Stimulated activated CD4-positive, alpha-beta T cell treated with anti-CD3 and anti-CD28 coated beads, Interleukin-4, amount 100 ng/mL, for 1 hour (primary cell): ENCODE measurements around the gene OXLD1.
A peak's percentile ranks its signal among the peaks of the same experiment; 100 is the strongest.

Experiments used
- DNase-seq: peaks from one replicate; pipeline ENCODE4 v3.0.0-alpha.2; 2020

OXLD1 gene

DNA sequence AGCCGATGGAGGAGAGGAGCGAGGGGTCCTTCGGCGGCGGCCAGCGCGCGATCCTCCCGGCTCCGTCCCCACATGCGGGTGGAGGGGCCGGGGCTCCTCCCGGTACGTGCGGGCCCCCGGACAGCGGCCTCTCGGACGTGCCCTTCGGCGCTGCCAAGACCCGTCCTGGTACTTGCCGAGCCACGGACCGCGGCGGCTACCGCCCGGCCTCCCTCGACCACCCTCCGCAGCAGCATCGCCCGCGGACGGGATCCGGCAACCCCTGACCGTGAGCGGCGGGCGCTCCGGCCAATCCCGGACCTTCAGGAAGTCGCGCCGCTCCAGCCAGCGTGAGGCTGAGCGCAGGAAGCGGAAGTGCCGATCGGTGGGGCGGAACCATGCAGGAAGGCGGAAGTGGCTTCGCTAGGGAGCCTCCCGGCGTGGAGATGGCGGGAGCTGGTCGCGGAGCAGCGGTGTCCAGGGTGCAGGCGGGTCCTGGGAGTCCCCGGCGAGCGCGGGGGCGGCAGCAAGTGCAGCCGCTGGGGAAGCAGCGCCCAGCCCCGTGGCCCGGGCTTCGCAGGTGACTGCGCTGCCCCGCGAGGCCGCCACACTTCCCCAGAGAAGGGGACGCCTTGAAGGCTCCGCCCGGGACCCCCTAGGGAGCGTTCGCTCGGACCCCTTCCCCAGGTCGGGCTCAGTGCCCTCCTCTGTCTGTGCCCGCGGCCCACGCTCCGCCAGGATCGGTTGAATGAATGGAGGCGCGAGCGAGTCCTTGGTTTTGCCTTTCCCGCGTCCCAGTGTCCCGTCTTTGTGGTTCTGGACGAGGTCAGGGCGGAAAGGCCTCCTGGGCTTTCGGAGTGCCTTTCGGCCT lies at the start of gene OXLD1, which contains the start of gene CCDC137:
Gene OXLD1, minus strand, starts transcription at position 264 of the 850 bp plus-strand sequence. Its CDS starts 28 bp downstream, at position 236.
Gene CCDC137, plus strand, starts transcription at position 396 of the 850 bp plus-strand sequence. Its CDS starts 30 bp downstream, at position 426.
- peak; percentile 93 for DNase-seq

DNA sequence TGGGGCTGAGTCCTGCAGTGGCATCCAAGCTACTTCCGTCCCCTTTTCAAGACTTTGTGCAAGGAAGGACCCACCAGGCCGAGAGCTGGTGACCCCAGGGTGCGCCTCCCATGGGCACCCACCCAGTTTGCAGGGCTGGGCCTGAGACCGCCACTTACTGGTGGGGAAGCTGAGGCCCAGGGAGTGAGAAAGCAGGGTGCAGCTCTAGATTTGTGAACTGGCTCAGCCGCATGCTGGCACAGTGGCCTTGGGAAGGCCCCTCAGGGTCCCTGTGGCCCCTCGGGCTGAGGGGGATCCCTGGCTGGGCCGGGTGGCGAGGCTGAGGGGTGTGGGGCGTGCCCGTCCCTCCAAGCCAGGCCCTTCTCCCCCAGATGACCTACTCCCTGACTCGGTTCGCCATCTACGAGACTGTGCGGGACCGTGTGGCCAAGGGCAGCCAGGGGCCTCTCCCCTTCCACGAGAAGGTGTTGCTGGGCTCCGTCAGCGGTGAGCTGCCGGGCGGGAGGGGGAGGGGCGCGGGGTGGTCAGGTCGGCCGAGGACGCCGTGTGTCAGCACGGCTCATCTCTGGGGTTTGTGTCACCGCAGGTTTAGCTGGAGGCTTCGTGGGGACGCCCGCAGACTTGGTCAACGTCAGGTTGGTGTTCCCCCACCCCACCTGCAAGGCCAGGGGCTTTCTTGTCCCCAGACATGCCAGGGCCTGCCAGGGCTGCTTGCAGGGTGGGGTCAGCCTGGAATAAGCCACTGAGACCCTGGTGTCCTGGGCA lies 48.9 kb upstream of the OXLD1 start:
- DNase-seq = no peak

DNA sequence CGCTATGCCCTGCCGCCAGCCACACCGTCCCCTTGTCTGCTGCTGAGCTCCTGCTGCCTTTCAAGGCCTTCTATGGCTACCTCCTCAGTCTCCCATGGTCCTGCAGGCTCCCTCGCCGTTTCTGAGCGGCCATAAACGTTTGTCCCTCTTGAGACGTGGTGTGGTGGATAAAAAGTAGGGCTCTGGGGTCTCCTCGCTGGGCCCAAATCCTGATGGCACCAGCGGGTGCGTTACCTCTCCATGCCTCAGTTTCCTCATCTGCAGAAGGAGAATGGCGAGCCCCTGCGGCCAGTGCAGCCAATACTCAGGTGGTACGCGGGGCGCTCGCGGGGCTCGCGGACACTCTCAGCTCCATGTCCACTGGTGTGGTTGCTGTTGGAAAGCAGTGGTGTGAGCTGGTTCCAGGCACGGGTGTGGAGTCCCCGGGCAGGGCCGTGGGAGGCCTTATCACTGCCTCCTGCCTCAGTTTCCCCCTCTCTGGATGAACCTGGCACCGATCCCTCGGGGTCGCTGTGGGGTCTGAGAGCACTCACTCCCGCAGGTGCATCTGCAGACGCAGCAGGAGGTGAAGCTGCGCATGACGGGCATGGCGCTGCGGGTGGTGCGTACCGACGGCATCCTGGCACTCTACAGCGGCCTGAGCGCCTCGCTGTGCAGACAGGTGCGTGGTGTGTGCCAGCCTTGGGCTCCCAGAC lies 48.2 kb upstream of the OXLD1 start:
- DNase-seq = no peak

DNA sequence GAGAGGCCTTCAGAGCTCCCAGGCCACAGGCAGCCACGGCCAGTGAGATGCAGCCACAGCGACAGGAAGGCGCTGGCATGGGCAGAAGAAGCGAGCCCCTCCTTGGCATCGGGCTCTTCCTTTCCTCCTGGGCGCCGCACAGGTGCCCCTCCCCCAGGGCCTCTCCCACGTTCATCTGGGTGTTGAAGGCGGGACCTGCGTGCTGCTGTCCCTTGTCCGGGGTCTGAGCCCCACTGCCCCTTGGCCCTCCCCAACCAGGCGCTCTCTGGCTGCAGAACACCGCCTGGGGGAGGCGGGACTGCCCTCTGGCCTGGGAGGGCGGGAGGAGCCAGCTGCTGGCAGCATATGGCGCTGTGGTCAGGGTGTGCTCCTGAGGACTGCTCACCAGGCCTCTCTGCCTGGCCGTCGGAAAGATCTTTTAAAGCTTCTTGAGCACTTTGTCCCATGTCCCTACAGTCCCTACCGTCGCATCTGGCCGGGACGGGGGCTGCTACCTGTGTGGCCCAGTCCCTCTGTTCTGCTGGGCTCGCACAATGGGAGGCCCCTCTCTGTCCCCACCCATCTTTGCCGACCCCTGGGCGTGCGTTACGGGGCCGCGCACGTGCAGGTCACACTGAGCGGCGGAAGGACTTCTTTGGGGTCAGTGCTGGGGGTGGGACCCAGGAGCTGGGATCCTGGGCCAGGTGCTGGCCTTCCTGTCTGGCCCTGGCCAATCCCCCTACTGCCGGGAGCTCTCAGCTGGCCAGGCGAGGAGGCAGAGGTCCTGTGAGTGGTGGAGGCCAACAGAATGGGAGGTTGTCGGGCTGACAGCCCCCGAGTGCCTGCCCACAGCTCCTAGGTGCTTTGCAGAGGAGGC lies 47.4 kb upstream of the OXLD1 start:
- DNase-seq = no peak

DNA sequence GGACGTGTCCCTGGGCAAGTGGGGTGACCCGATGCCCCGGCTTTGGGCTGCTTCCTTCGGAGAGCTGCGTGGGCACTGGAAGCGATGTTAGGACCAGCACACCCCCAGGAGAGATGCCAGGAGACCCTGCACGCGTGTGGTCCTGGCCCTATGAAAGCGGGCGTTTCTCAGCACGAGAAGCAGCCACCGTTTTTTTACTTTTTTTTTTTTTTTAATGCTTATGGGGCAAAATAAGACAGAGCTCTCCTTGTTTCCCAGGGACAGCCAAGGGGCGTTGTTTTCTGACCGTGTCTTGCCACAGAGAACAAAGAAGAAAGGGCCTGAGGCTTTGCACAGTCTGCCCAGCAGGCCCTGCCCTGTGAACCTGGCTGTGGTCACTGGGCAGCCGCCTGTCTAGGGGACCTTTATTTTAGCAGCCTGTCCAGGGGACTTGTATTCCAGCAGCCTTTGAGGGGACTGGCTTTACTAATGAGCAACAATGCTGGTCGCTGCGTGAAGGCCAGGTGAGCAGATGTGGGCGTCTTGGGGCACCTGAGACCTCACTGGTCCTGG lies 46.7 kb upstream of the OXLD1 start:
- no peak for DNase-seq

DNA sequence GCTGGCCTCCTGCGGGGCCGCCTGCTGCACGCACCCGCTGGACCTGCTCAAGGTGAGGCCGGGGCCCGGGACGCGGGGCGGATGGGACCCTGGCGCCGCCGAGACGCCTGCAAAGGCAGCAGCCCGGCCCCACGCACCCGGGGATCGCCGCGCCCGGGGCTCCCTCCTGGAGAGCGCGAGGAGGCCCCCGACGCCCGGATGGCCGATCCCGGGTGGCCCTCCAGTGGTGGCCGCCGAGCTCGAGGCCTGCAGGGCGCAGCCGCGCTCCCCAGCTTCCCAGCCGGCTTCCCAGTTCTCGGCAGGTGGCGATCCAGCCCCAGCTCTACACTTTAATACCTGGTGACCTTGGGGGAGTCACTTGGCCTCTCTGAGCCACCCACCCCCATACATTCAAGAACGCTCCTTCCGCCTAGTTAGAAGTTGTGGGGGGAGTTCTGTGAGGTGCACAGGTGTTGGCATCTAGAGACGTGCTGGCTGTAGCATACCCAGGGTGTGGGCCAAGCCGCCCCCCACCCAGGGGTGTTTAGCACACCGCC lies 46.1 kb upstream of the OXLD1 start:
- no peak for DNase-seq

DNA sequence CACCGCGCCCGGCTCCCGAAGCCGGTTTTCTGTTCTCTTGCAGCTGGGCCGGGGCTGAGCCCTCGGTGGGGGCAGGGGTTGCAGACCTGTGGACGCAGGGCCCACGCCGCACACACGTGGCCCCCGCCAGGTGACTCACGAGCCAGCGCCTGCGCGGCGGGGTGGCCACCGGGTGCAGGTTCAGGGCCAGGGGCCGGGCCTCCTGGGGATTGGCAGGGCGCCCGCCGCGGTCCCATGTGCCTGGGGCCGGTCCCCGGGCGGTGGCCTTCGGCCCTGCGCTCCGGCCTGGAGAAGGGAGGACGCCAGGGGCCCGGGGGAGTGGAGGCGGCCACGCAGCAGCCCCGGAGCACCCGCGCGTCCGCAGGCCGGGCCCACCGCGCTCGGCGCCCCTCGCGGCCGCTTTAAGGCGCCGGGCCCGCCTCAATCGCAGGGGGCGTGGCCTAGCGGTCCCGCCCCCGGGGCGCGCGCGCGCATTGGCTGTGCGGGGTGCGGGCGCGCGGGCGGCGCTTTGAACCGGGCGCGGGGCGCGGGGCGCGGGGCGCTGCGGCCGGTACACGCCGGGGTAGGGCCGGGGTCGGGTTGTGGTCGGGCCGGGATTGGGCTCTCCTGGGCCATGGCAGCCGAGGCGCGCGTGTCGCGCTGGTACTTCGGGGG lies 45.5 kb upstream of the OXLD1 start, which contains the start of gene SLC25A10:
Gene SLC25A10, plus strand, starts transcription at position 471 of the 654 bp plus-strand sequence. Its CDS starts 143 bp downstream, at position 614.
- peak; percentile 83 for DNase-seq

DNA sequence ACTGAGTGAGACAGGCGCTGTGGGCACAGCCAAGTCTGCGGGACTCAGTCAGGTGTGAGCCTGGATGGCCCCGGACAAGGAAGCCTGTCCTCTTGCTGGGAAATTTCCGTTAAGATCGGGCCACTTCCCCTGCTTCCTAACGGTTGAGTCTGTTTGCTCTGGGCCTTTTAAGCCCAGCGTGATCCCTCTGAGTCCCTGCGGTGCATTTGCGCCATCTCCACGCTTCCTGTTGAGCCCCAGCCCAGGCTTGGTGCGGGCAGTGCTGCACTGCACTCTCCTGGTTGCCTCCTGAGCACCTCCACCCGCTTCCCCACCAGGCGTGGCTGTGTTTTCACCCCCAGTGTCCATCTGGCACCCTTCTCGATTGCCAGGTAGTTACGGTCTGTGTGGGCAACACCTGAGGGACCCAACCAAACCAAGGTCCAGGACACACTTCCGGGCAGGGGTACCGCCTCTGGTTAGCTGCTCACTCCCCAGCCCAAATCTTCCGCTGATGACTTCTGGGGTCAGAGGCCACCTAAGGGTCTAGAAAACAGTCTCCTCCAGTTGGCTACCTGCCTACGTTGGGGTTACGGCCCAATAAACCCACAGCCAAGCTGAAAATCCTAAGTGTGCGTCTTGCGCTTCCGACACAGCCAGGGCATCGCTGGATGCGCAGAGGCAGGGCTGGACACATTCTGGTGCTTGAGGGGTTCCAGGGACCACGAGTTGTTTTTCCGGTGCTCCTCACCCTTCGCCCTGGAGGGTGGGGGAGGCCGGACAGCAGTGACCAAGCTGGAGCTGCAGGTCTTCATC lies 44.3 kb upstream of the OXLD1 start:
- peak; percentile 27 for DNase-seq

DNA sequence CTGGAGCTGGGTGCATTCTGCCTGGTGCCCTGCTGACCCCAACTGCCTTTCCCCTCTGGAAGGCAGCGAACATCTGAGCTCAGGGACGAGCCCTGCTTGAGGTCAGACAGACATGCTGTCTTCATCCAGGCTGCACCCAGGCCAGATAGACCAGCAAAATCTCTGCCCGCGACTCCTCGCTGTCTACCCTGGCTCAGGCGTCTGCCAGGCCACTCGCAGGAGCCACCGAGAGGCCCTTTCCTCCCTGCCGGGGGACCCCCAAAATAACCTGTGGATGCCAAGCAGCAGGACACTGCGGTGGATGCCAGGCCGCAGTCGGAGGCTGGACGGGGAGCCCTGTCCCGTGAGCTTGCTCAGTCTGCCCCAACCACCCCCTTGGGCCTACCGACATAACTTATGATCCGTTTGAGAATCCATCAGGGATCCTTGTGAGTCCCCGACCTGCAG lies 42.4 kb upstream of the OXLD1 start:
- DNase-seq = no peak

DNA sequence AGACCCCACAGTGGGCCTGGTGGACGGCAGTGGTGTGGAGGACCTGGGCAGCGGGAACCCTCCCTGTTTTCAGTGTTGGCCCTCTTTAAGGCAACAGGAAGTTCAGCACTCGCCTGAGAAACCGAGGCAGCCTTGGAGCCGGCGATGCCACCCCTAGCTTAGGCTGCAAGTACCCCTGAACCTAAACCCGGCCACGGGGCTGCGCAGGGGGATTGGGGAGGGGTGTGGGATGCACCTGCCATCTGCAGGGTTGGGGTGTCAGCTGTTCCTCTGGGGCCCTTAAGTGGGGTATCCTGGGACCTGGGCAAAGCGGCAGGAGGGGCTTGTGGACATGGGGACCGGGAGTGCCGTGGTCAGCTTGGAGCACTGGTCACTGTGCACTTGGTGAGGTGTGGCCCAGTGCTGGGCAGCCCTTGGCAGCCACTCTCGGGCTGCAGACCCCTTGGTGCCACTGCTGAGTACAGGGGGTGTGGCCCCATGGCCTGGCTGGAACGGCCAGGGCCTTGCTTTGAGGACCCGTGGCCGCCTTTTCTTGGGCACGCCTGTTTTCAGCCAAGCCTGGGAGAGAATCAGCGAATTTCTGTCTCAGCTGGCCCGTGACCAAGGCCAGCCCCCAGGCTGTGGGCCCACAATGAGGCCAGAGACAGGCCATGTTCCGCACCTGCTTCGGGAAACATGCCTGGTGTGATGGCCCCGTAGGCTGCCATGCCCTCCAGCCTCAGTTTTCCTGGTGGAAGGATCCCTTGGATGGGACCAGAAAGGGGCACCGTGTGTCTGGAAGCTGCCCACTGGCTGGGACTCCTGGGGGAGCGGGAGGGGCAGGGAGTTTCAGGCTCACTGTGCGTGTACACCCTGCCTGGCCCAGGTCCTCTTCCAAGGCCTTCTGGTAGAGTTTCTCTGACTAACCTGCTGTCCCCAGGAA lies 41.6 kb upstream of the OXLD1 start:
- DNase-seq = no peak

DNA sequence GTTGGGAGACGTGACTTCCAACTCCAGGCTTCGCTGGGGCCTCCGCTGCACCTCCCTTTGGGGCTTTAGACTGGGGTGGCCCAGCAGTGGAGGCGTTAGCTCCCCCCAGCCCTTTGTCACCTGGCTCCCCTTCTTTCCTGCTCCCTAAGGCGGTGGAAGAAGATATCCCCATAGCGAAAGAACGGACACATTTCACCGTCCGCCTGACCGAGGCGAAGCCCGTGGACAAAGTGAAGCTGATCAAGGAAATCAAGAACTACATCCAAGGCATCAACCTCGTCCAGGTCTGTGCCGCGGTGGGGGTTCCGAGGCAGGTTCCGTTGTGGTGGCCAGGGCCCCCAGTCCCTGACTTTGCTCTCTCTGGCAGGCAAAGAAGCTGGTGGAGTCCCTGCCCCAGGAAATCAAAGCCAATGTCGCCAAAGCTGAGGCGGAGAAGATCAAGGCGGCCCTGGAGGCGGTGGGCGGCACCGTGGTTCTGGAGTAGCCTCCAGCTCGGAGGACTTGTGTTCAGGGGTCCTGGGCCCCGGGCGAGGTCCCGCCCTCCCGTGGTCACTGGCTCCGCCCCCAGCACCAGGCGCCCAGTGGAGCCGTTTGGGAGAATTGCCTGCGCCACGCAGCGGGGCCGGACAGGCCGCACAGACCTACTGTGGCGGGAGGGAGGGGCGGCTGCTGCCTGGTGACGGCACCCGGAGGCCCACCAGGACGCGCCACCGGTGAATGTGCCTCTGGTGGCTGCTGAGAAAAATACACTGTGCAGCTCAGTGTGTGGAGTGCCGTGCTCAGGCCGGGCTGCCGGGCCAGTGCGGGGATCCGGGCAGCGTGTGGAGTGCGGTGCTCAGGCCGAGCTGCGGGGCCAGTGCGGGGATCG lies 40.6 kb upstream of the OXLD1 start:
- DNase-seq = no peak

DNA sequence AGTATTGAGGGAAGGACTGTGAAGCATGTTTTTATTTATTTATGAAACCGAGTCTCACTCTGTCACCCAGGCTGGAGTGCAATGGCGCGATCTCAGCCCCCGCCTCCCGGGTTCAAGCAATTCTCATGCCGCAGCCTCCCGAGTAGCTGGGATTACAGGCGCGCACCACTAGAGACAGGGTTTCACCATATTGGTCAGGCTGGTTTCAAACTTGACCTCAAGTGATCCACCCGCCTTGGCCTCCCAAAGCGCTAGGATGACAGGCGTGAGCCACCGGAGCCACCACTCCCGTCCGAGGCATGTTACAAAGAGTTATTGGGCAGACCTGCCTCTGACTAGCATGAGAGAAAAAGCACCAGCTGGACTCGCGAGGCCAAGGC lies 39.8 kb upstream of the OXLD1 start:
- no peak for DNase-seq

DNA sequence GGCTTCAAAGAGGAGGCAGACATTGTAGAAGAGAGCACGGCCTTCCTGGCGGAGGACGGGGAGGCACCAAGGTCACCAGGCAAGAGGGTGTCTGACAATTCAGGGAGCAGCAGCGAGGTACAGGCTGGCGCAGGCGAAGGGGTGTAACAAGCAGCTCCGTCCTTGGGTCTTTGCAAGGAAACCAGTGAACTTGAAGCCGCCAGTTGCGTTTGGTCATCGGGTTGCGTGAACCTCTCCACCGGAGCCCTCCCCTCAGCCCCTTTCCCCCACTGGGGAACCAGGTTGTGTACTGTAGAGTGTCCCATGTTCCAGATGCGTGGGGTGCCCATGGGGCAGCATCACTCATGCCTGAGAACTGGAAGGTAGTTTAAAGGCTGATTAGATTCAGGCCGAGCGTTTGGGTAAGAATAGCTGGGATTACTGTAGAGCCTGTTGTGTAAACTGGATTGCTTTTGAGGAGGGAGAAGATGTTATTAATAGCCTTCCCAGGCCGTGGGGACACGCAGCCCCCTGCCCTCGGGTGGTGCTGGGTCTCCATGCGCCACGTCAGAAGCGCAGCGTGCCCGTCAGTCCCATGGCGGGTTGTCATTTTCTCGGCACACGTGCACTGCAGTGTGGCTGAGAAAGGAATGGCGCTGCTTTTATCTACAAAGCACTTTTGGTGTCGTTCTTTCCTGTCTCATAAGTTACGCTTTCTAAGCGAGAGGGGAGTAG lies 39.3 kb upstream of the OXLD1 start:
- DNase-seq = no peak

DNA sequence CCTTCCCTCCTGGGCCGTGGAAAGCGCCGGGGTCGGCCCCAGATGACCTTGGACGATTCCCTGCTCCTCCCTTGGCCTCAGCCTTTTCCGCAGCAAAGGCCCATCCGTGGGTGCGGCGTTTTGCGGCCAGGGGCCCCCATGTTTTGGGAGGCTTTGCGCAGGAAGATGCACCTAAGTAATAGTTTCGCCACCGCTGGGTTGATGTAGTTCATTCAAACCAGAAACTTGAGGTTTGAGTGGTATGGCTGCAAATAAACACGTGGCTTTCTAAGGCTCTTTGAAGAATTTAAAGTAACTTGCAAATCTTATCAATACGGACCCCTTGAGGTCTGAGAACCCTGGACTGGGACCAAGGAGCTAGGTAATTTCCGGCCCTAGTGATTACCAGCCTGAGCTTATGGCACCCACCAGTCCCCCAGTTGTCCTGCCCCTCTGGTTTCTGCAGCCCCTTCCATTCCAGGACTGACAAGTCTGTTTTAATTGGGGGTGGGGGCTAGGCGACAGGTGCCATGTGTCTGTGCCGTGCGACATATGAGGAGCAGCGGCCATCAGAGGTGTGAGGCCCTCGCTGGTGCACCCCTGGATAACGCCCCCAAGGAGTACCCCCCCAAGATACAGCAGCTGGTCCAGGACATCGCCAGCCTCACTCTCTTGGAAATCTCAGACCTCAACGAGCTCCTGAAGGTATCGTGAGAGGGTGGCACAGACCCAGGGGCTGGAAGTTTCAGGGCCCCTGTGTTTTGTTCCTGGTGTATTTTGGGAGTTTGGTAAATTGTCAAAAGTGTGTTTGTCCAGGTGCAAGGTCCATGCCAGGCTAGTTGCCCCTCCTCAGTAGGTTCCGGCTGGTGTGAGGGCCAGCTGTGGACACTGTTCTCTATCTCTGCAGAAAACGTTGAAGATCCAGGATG lies 37.6 kb upstream of the OXLD1 start:
- no peak for DNase-seq

DNA sequence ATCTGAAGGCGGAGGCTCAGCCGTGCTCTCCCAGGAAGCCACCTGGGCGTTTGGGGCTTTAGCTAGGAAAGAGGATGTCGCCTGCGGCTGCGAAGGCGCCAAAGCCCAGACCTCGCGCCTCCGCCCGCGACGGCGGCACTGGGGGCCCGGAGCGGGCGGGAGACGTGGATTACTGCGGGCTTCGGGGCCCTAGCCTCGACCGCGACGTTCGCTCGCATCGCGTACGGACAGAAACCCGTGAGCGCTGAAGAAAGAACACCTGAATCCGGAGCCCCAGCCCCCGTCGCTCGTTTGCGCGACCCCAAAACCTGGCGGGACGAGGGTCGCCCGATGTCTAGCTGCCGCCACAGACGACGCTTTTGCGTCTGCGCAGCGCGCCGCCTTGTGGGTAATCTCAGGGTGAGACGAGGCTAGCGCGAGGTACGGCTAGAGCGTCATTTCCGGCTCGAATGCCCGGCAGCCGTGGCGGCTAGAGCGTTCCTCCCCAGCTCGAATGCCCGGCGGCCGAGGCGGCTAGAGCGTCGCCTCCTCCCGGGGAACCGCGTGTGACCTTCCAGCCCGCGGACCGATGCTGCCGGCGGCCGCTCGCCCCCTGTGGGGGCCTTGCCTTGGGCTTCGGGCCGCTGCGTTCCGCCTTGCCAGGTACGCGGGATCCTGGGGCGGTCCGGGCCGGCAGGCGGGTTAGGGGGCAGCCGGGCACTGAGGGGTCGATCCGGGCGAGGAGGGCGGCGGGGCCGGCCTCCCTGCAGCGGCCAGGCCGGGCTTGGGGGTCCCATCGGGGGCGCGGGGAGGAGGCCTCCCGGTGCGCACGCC lies 36.7 kb upstream of the OXLD1 start, which contains the start of gene MRPL12:
Gene MRPL12, plus strand, starts transcription at position 434 of the 813 bp plus-strand sequence. Its CDS starts 135 bp downstream, at position 569.
- peak; percentile 90 for DNase-seq
